Immature natural killer cell (primary cell): ENCODE results near the gene CCNG2. TPM values are rescaled to one million over a fixed set of nuclear protein-coding genes. Genes with fewer than 3 reads are reported as not detected.

Experiments used
- DNase-seq, 3 donors: peaks; one replicate each; pipeline ENCODE4 v3.0.0; 2022; ENCODE audit warnings: mixed read lengths in 1 of 3
- H3K27ac Mint-ChIP-seq, 6 donors: one replicate each; pipeline ENCODE4 v1.8.0; 2020; ENCODE audit warnings: mixed read lengths in 6 of 6, mild to moderate bottlenecking in 5 of 6, inconsistent platforms in 4 of 6, moderate library complexity in 3 of 6
- H3K27me3 Mint-ChIP-seq, 3 donors: one replicate each; pipeline ENCODE4 v1.8.0; 2020 to 2021; ENCODE audit warnings: low read depth in 3 of 3, mild to moderate bottlenecking in 3 of 3, mixed read lengths in 3 of 3, moderate library complexity in 3 of 3, inconsistent platforms in 1 of 3
- H3K36me3 Mint-ChIP-seq, 3 donors: one replicate each; pipeline ENCODE4 v1.8.0; 2020; ENCODE audit warnings: mixed read lengths in 3 of 3, inconsistent platforms in 2 of 3, mild to moderate bottlenecking in 2 of 3
- H3K4me1 Mint-ChIP-seq, 2 donors: one replicate each; pipeline ENCODE4 v1.8.0; 2020; ENCODE audit warnings: inconsistent platforms in 2 of 2, mild to moderate bottlenecking in 2 of 2, mixed read lengths in 2 of 2, moderate library complexity in 1 of 2
- H3K4me3 Mint-ChIP-seq, 5 donors: one replicate each; pipeline ENCODE4 v1.8.0; 2020; ENCODE audit warnings: mild to moderate bottlenecking in 5 of 5, mixed read lengths in 5 of 5, inconsistent platforms in 3 of 5, moderate library complexity in 3 of 5
- H3K9me3 Mint-ChIP-seq, 6 donors: one replicate each; pipeline ENCODE4 v1.8.0; 2020; ENCODE audit warnings: mild to moderate bottlenecking in 6 of 6, mixed read lengths in 6 of 6, inconsistent platforms in 4 of 6, moderate library complexity in 3 of 6
- polyA plus RNA-seq, 3 donors: library from polyadenylated mRNA; unstranded; fragments of 300-500 nt; fragmentation: Illumina TruSeq; gene quantifications; one replicate each; pipeline ENCODE4 v1.2.3, GENCODE V29; 2021

Gene CCNG2
- 10 to 100 TPM; 10.4 to 14.8 (median 14.2) TPM for polyA plus RNA-seq

GRCh38 chr4:77156912-77157858, at the start of gene CCNG2:
Gene CCNG2, plus strand, starts transcription at chr4:77157207. Its CDS starts 1,326 bp downstream, at chr4:77158533.
- peaks cover 17 to 37% of the 10 kb centered on the region in 2 donors for H3K4me1 Mint-ChIP-seq
- H3K27me3 Mint-ChIP-seq = peaks cover 11 to 18% (median 16%) of the 10 kb centered on the region in 3 donors
- H3K27ac Mint-ChIP-seq = peak within 1 kb of the TSS; percentile 91 to 97 (median 94)
- no peaks in the 10 kb centered on the region for H3K9me3 Mint-ChIP-seq
- DNase-seq = peak in 2 of 3 donors; percentile 58 to 94
- H3K36me3 Mint-ChIP-seq = peaks cover 5 to 6% (median 5%) of the 10 kb centered on the region in 3 donors
- H3K4me3 Mint-ChIP-seq = peak within 1 kb of the TSS; percentile 91 to 99 (median 97)

- H3K36me3 Mint-ChIP-seq = no peaks in the 10 kb centered on the region
Measured at GRCh38 chr4:77110730-77111129, 46.3 kb upstream of the CCNG2 start.

GRCh38 chr4:77113069-77113468, 43.9 kb upstream of the CCNG2 start:
- Mint-ChIP-seq H3K27ac (no peak overlapping the region), H3K9me3 (no peaks in the 10 kb centered on the region), H3K4me3 (no peak overlapping the region), H3K36me3 (no peaks in the 10 kb centered on the region), H3K4me1 (no peaks in the 10 kb centered on the region), H3K27me3 (peaks cover 0 to 6% (median 5%) of the 10 kb centered on the region in 3 donors)
- DNase-seq = no peak

More at GRCh38 chr4:77110730-77111129, 46.3 kb upstream of the CCNG2 start:
- Mint-ChIP-seq H3K9me3 (no peaks in the 10 kb centered on the region), H3K27ac (peak overlapping the region in 1 of 6 donors; percentile 6), H3K4me3 (no peak overlapping the region), H3K27me3 (peaks cover 3 to 15% (median 6%) of the 10 kb centered on the region in 3 donors), H3K4me1 (no peaks in the 10 kb centered on the region)
- DNase-seq = no peak

- DNase-seq = no peak
- H3K27ac Mint-ChIP-seq = no peak overlapping the region
- no peaks in the 10 kb centered on the region for H3K4me1 Mint-ChIP-seq
- peaks cover 0 to 6% (median under 1%) of the 10 kb centered on the region in 3 donors for H3K27me3 Mint-ChIP-seq
- no peaks in the 10 kb centered on the region for H3K9me3 Mint-ChIP-seq
- H3K4me3 Mint-ChIP-seq = no peak overlapping the region
- H3K36me3 Mint-ChIP-seq = no peaks in the 10 kb centered on the region
Measured at GRCh38 chr4:77117721-77118120, 39.3 kb upstream of the CCNG2 start.

- Mint-ChIP-seq H3K27ac (no peak overlapping the region), H3K9me3 (no peaks in the 10 kb centered on the region), H3K36me3 (no peaks in the 10 kb centered on the region), H3K4me3 (no peak overlapping the region), H3K4me1 (peaks cover 0 to 3% of the 10 kb centered on the region in 2 donors), H3K27me3 (peaks cover 0 to 4% (median 2%) of the 10 kb centered on the region in 3 donors)
- no peak for DNase-seq
Measured at GRCh38 chr4:77120886-77121508, 36.0 kb upstream of the CCNG2 start.

GRCh38 chr4:77121736-77122240, 35.2 kb upstream of the CCNG2 start:
- no peak for DNase-seq
- Mint-ChIP-seq H3K4me3 (no peak overlapping the region), H3K9me3 (no peaks in the 10 kb centered on the region), H3K27ac (no peak overlapping the region), H3K36me3 (no peaks in the 10 kb centered on the region), H3K27me3 (peaks cover 0 to 4% (median 2%) of the 10 kb centered on the region in 3 donors), H3K4me1 (peaks cover 3 to 6% of the 10 kb centered on the region in 2 donors)

- Mint-ChIP-seq H3K27me3 (peaks cover 0 to 7% (median 2%) of the 10 kb centered on the region in 3 donors), H3K27ac (no peak overlapping the region), H3K9me3 (no peaks in the 10 kb centered on the region), H3K4me1 (peaks cover 12 to 15% of the 10 kb centered on the region in 2 donors), H3K36me3 (no peaks in the 10 kb centered on the region), H3K4me3 (no peak overlapping the region)
- DNase-seq = no peak
Measured at GRCh38 chr4:77122656-77123055, 34.4 kb upstream of the CCNG2 start.

- Mint-ChIP-seq H3K4me1 (peaks cover 19 to 23% of the 10 kb centered on the region in 2 donors), H3K27ac (no peak overlapping the region)
Measured at GRCh38 chr4:77123411-77123810, 33.6 kb upstream of the CCNG2 start.

GRCh38 chr4:77124576-77124975, 32.4 kb upstream of the CCNG2 start:
- no peak overlapping the region for H3K4me3 Mint-ChIP-seq
- peaks cover 0 to 8% (median 2%) of the 10 kb centered on the region in 3 donors for H3K27me3 Mint-ChIP-seq
- peaks cover 25 to 27% of the 10 kb centered on the region in 2 donors for H3K4me1 Mint-ChIP-seq
- no peak for DNase-seq
- H3K36me3 Mint-ChIP-seq = no peaks in the 10 kb centered on the region
- H3K27ac Mint-ChIP-seq = no peak overlapping the region
- no peaks in the 10 kb centered on the region for H3K9me3 Mint-ChIP-seq

More at GRCh38 chr4:77123411-77123810, 33.6 kb upstream of the CCNG2 start:
- no peaks in the 10 kb centered on the region for H3K36me3 Mint-ChIP-seq
- H3K9me3 Mint-ChIP-seq = no peaks in the 10 kb centered on the region
- peaks cover 0 to 9% (median 2%) of the 10 kb centered on the region in 3 donors for H3K27me3 Mint-ChIP-seq
- no peak for DNase-seq
- H3K4me3 Mint-ChIP-seq = no peak overlapping the region

GRCh38 chr4:77125961-77126360, 31.0 kb upstream of the CCNG2 start:
- H3K36me3 Mint-ChIP-seq = no peaks in the 10 kb centered on the region
- peak overlapping the region in 1 of 5 donors; percentile 31 for H3K4me3 Mint-ChIP-seq
- H3K27me3 Mint-ChIP-seq = peaks cover 0 to 7% (median 2%) of the 10 kb centered on the region in 3 donors
- H3K9me3 Mint-ChIP-seq = no peaks in the 10 kb centered on the region
- peaks cover 25 to 27% of the 10 kb centered on the region in 2 donors for H3K4me1 Mint-ChIP-seq
- H3K27ac Mint-ChIP-seq = no peak overlapping the region
- DNase-seq = no peak

- Mint-ChIP-seq H3K36me3 (no peaks in the 10 kb centered on the region), H3K4me3 (peak overlapping the region in 2 of 5 donors; percentile 4 to 54), H3K4me1 (peaks cover 25 to 27% of the 10 kb centered on the region in 2 donors)
Measured at GRCh38 chr4:77126809-77127208, 30.2 kb upstream of the CCNG2 start.

GRCh38 chr4:77127215-77127614, 29.8 kb upstream of the CCNG2 start:
- DNase-seq = no peak
- no peaks in the 10 kb centered on the region for H3K9me3 Mint-ChIP-seq
- peaks cover 25 to 27% of the 10 kb centered on the region in 2 donors for H3K4me1 Mint-ChIP-seq
- H3K36me3 Mint-ChIP-seq = no peaks in the 10 kb centered on the region
- H3K4me3 Mint-ChIP-seq = peak overlapping the region; percentile 4 to 54 (median 11)
- peak overlapping the region; percentile 46 to 89 (median 72) for H3K27ac Mint-ChIP-seq
- peaks cover 0 to 7% (median 2%) of the 10 kb centered on the region in 3 donors for H3K27me3 Mint-ChIP-seq

More at GRCh38 chr4:77126809-77127208, 30.2 kb upstream of the CCNG2 start:
- Mint-ChIP-seq H3K27me3 (peaks cover 0 to 7% (median 2%) of the 10 kb centered on the region in 3 donors), H3K9me3 (no peaks in the 10 kb centered on the region), H3K27ac (peak overlapping the region; percentile 7 to 89 (median 63))
- no peak for DNase-seq

- Mint-ChIP-seq H3K9me3 (no peaks in the 10 kb centered on the region), H3K27ac (peak overlapping the region; percentile 62 to 89 (median 72)), H3K4me1 (peaks cover 25 to 27% of the 10 kb centered on the region in 2 donors), H3K4me3 (peak overlapping the region in 4 of 5 donors; percentile 32 to 61 (median 52)), H3K27me3 (peaks cover 0 to 5% (median under 1%) of the 10 kb centered on the region in 3 donors), H3K36me3 (no peaks in the 10 kb centered on the region)
- DNase-seq = no peak
Measured at GRCh38 chr4:77127837-77128621, 29.0 kb upstream of the CCNG2 start.
